Karpas-422 (cell line): ENCODE data around the gene ANO4. TPM values are rescaled to one million over a fixed set of nuclear protein-coding genes. Genes with fewer than 3 reads are reported as not detected.

Experiments
- DNase-seq: peaks from one replicate; pipeline ENCODE4 v3.0.0-alpha.2; 2015
- H2AFZ ChIP-seq: fragments of 200-600 bp; sonication (generic); 2 replicates; pipeline ENCODE4 v1.6.1; 2014; ENCODE audit warnings: antibody characterized with exemption, low read length, mixed read lengths
- H3K27ac ChIP-seq: fragments of 200-600 bp; sonication (generic); 2 replicates; pipeline ENCODE4 v1.5.1; 2014; ENCODE audit warnings: mild to moderate bottlenecking, low read length, moderate library complexity
- H3K27me3 ChIP-seq: fragments of 200-600 bp; sonication (generic); 2 replicates; pipeline ENCODE4 v1.6.1; 2014; ENCODE audit warnings: low read length, mixed read lengths
- H3K36me3 ChIP-seq: fragments of 200-600 bp; sonication (generic); 2 replicates; pipeline ENCODE4 v1.6.1; 2014; ENCODE audit warnings: low read length, mixed read lengths; ENCODE audit not compliant: insufficient read depth
- H3K4me1 ChIP-seq: fragments of 200-600 bp; sonication (generic); 2 replicates; pipeline ENCODE4 v1.6.1; 2014; ENCODE audit warnings: mild to moderate bottlenecking, low read length, mixed read lengths
- H3K4me2 ChIP-seq: fragments of 200-600 bp; sonication (generic); 2 replicates; pipeline ENCODE4 v1.6.1; 2014; ENCODE audit warnings: low read length, low read depth, mild to moderate bottlenecking; ENCODE audit not compliant: poor library complexity, severe bottlenecking
- H3K4me3 ChIP-seq: fragments of 200-600 bp; sonication (generic); 2 replicates; pipeline ENCODE4 v1.5.1; 2014; ENCODE audit warnings: mild to moderate bottlenecking, antibody characterized with exemption, low read length, mixed read lengths
- H3K79me2 ChIP-seq: fragments of 200-600 bp; sonication (generic); 2 replicates; pipeline ENCODE4 v1.6.1; 2014; ENCODE audit warnings: mild to moderate bottlenecking, low read length, mixed read lengths
- H3K9ac ChIP-seq: fragments of 200-600 bp; sonication (generic); 2 replicates; pipeline ENCODE4 v1.6.0; 2014; ENCODE audit warnings: low read length
- H3K9me2 ChIP-seq: fragments of 200-600 bp; sonication (generic), shearing (Covaris generic); replicated peaks from 2 replicates; pipeline ENCODE4 v1.6.0; 2014; ENCODE audit warnings: mild to moderate bottlenecking, low read length, moderate library complexity; ENCODE audit not compliant: insufficient read depth
- H3K9me3 ChIP-seq: fragments of 300-700, 200-600 bp; sonication (generic); 2 replicates; pipeline ENCODE4 v1.6.1; 2014; ENCODE audit warnings: low read length, mixed read lengths
- H4K20me1 ChIP-seq: fragments of 200-600 bp; sonication (generic); 2 replicates; pipeline ENCODE4 v1.6.1; 2014; ENCODE audit warnings: mild to moderate bottlenecking, antibody characterized with exemption, low read length, low read depth; ENCODE audit not compliant: insufficient read depth
- total RNA-seq: library from RNA; depleted of rRNA; stranded (reverse); fragments of >200 nt; shearing (Covaris generic); gene quantifications from 2 replicates; pipeline ENCODE4 v1.2.3, GENCODE V29; 2014; ENCODE audit warnings: low replicate concordance

Gene ANO4
- total RNA-seq, 1 experiment from 2014 or later = not detected

GRCh38 chr12:100895192-100895591, 100.6 kb downstream of the ANO4 start:
- H3K79me2 ChIP-seq = no peaks in the 10 kb centered on the region
- H3K27ac ChIP-seq = no peak overlapping the region
- no peak overlapping the region for H3K4me3 ChIP-seq
- no peaks in the 10 kb centered on the region for H3K9me3 ChIP-seq
- H3K9me2 ChIP-seq = no peaks in the 10 kb centered on the region
- no peak for DNase-seq
- H3K4me1 ChIP-seq = no peaks in the 10 kb centered on the region
- H3K27me3 ChIP-seq = no peaks in the 10 kb centered on the region
- no peak overlapping the region for H3K4me2 ChIP-seq
- H3K9ac ChIP-seq = no peak overlapping the region
- no peaks in the 10 kb centered on the region for H4K20me1 ChIP-seq
- H2AFZ ChIP-seq = no peak overlapping the region
- H3K36me3 ChIP-seq = no peaks in the 10 kb centered on the region

- DNase-seq = no peak
- Histone ChIP-seq H3K4me2 (no peak overlapping the region), H3K9ac (no peak overlapping the region), H3K4me3 (no peak overlapping the region), H3K27ac (no peak overlapping the region), H3K79me2 (no peaks in the 10 kb centered on the region), H3K4me1 (no peaks in the 10 kb centered on the region), H2AFZ (no peak overlapping the region), H3K9me2 (no peaks in the 10 kb centered on the region), H3K36me3 (no peaks in the 10 kb centered on the region), H4K20me1 (no peaks in the 10 kb centered on the region), H3K27me3 (no peaks in the 10 kb centered on the region), H3K9me3 (no peaks in the 10 kb centered on the region)
Observed at GRCh38 chr12:100896192-100896591, 101.6 kb downstream of the ANO4 start.

DNA sequence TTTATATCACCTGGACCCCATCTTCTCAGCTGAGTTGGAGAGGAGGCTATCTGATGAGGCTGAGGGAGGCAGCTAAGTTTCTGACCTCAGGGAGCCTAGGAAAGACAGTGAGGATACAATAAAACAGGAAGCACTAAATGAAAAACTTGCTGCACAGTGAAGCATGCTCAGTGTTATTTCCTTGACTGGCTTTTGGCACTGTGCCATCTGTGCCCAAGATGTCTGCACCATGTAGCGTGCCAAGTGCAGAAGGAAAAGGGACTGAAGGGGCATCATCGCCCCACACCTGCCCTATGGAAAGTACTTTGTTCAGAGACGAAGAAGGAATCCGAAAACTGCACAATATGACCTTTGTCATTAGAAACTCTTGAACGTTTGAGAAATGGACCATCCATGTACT, 102.7 kb downstream of the ANO4 start:
- no peaks in the 10 kb centered on the region for H3K36me3 ChIP-seq
- H3K27me3 ChIP-seq = no peaks in the 10 kb centered on the region
- DNase-seq = no peak
- no peak overlapping the region for H2AFZ ChIP-seq
- H3K27ac ChIP-seq = no peak overlapping the region
- H3K4me2 ChIP-seq = no peak overlapping the region
- no peaks in the 10 kb centered on the region for H4K20me1 ChIP-seq
- no peak overlapping the region for H3K9ac ChIP-seq
- no peak overlapping the region for H3K4me3 ChIP-seq
- H3K79me2 ChIP-seq = no peaks in the 10 kb centered on the region
- no peaks in the 10 kb centered on the region for H3K4me1 ChIP-seq
- no peaks in the 10 kb centered on the region for H3K9me3 ChIP-seq
- no peaks in the 10 kb centered on the region for H3K9me2 ChIP-seq

DNA sequence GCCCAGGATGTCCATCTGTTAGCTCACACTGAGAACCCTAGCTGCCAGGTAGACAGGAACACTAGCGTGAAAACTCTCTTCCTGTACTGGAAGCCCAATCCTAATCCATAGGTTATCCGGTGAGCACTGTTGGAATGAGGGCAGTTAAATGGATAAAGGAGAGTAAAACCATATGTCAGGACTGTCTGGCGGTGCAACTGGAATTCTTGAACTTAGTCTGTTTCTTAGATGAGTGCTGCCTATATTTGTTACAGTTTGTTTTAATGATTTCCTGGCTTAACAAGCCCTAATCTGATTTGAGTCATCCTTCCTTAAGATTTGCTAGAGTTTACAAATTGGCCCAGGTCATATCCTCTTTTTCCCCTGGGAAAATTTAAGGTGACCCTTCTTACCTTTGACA, 104.7 kb downstream of the ANO4 start:
- no peaks in the 10 kb centered on the region for H3K4me1 ChIP-seq
- no peak overlapping the region for H3K27ac ChIP-seq
- no peaks in the 10 kb centered on the region for H3K36me3 ChIP-seq
- H3K9me2 ChIP-seq = no peaks in the 10 kb centered on the region
- no peaks in the 10 kb centered on the region for H3K9me3 ChIP-seq
- H3K79me2 ChIP-seq = no peaks in the 10 kb centered on the region
- H3K9ac ChIP-seq = no peak overlapping the region
- DNase-seq = no peak
- H3K27me3 ChIP-seq = no peaks in the 10 kb centered on the region
- no peak overlapping the region for H2AFZ ChIP-seq
- no peaks in the 10 kb centered on the region for H4K20me1 ChIP-seq
- no peak overlapping the region for H3K4me2 ChIP-seq
- H3K4me3 ChIP-seq = no peak overlapping the region

DNA sequence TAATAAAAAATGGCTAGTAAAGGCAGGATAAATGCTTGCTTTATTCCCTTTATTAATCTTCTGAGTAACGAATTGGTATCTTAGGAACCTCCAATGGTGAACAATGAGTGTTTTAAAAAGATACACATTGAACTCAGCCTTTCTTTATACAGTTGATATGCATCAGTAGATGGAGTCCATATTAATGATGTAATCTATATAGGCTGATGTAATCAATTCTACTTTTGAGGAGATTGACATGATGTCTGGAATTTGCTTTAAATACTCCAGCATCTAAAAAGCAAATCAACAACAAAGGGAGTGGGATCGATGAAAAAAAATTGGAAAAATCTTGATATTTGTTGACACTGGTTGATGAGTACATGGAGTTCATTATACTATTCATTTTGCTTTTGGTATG, 106.2 kb downstream of the ANO4 start:
- Histone ChIP-seq H3K9me2 (no peaks in the 10 kb centered on the region), H3K9me3 (no peaks in the 10 kb centered on the region), H3K4me3 (no peak overlapping the region), H3K4me2 (no peak overlapping the region), H3K27ac (no peak overlapping the region), H3K27me3 (no peaks in the 10 kb centered on the region), H2AFZ (no peak overlapping the region), H4K20me1 (no peaks in the 10 kb centered on the region), H3K9ac (no peak overlapping the region), H3K36me3 (no peaks in the 10 kb centered on the region), H3K4me1 (no peaks in the 10 kb centered on the region), H3K79me2 (no peaks in the 10 kb centered on the region)
- no peak for DNase-seq

- Histone ChIP-seq H3K9ac (no peak overlapping the region), H3K27ac (no peak overlapping the region), H3K9me2 (no peaks in the 10 kb centered on the region), H4K20me1 (no peaks in the 10 kb centered on the region), H3K36me3 (no peaks in the 10 kb centered on the region), H2AFZ (no peak overlapping the region), H3K27me3 (no peaks in the 10 kb centered on the region), H3K4me2 (no peak overlapping the region), H3K9me3 (no peaks in the 10 kb centered on the region), H3K4me1 (no peaks in the 10 kb centered on the region), H3K79me2 (no peaks in the 10 kb centered on the region), H3K4me3 (no peak overlapping the region)
- DNase-seq = no peak
Observed at GRCh38 chr12:100901266-100901665, 106.7 kb downstream of the ANO4 start.

- H3K36me3 ChIP-seq = no peaks in the 10 kb centered on the region
- no peak overlapping the region for H3K4me3 ChIP-seq
- no peaks in the 10 kb centered on the region for H3K9me3 ChIP-seq
- DNase-seq = no peak
- H2AFZ ChIP-seq = no peak overlapping the region
- no peak overlapping the region for H3K27ac ChIP-seq
- no peaks in the 10 kb centered on the region for H3K79me2 ChIP-seq
- H3K27me3 ChIP-seq = no peaks in the 10 kb centered on the region
- H3K9me2 ChIP-seq = no peaks in the 10 kb centered on the region; the same call in 1 of the 2 replicates
- H3K4me2 ChIP-seq = no peak overlapping the region
- H4K20me1 ChIP-seq = no peaks in the 10 kb centered on the region
- no peaks in the 10 kb centered on the region for H3K4me1 ChIP-seq
- H3K9ac ChIP-seq = no peak overlapping the region
Observed at GRCh38 chr12:100904270-100904669, 109.7 kb downstream of the ANO4 start.

GRCh38 chr12:100908501-100908900, 113.9 kb downstream of the ANO4 start:
- H3K9me2 ChIP-seq = no peaks in the 10 kb centered on the region; the same call in 1 of the 2 replicates
- no peaks in the 10 kb centered on the region for H4K20me1 ChIP-seq
- no peaks in the 10 kb centered on the region for H3K36me3 ChIP-seq
- no peak overlapping the region for H3K9ac ChIP-seq
- H3K4me3 ChIP-seq = no peak overlapping the region
- no peaks in the 10 kb centered on the region for H3K79me2 ChIP-seq
- no peak overlapping the region for H3K27ac ChIP-seq
- no peaks in the 10 kb centered on the region for H3K9me3 ChIP-seq
- no peak overlapping the region for H2AFZ ChIP-seq
- no peaks in the 10 kb centered on the region for H3K4me1 ChIP-seq
- DNase-seq = no peak
- H3K4me2 ChIP-seq = no peak overlapping the region
- H3K27me3 ChIP-seq = no peaks in the 10 kb centered on the region
